Right lobe of liver (tissue), 6 donors: ENCODE measurements around the gene SEMA5B. TPM values are rescaled to one million over a fixed set of nuclear protein-coding genes. Genes with fewer than 3 reads are reported as not detected.

ENCODE experiments used
- ATAC-seq, 4 donors: fragments of 200-7000 bp; cut with Tn5 transposase; one replicate each; pipeline ENCODE4 v1.9.1; 2020; ENCODE audit warnings: mild to moderate bottlenecking in 4 of 4, moderate library complexity in 4 of 4
- DNase-seq, 3 donors: peaks; one replicate each; pipeline ENCODE4 v3.0.0-alpha.2; 2020
- H3K27ac ChIP-seq, 3 donors: fragments of 200-600 bp; one replicate each; pipeline ENCODE4 v1.8.0; 2022
- H3K27me3 ChIP-seq, 2 donors: fragments of 200-600 bp; one replicate each; pipeline ENCODE4 v1.8.0; 2022
- H3K36me3 ChIP-seq, 4 donors: fragments of 200-600 bp; sonication (generic) in 1 of 4; one replicate each; pipeline versions ENCODE4 v1.5.1 to v1.8.0; 2017 to 2022; ENCODE audit warnings: control low read depth in 1 of 4
- H3K4me1 ChIP-seq, 4 donors: fragments of 200-600 bp; sonication (generic) in 1 of 4; one replicate each; pipeline versions ENCODE4 v1.5.1 to v1.8.0; 2017 to 2022; ENCODE audit warnings: control low read depth in 1 of 4
- H3K4me3 ChIP-seq, 3 donors: fragments of 200-600 bp; one replicate each; pipeline ENCODE4 v1.8.0; 2022
- H3K9me3 ChIP-seq, 4 donors: fragments of 200-600 bp; sonication (generic) in 1 of 4; one replicate each; pipeline versions ENCODE4 v1.5.1 to v1.8.0; 2017 to 2022; ENCODE audit warnings: control low read depth in 1 of 4
- CTCF ChIP-seq, 4 donors: fragments of 200-600 bp in 3 of 4; fragments of 450-650 bp in 1 of 4; IDR thresholded peaks; one replicate each; pipeline versions ENCODE4 v1.5.1 to v1.8.0; 2016 to 2022; ENCODE audit warnings: antibody characterized with exemption in 4 of 4, mild to moderate bottlenecking in 2 of 4
- POLR2A ChIP-seq: fragments of 450-650 bp; IDR thresholded peaks from one replicate; pipeline ENCODE4 v1.6.1; 2017; ENCODE audit warnings: antibody characterized with exemption, mild to moderate bottlenecking
- WGBS: methylation state at CpG from one replicate; pipeline ENCODE4 v1.1.6; 2018; ENCODE audit warnings: low coverage, low lambda C conversion rate; ENCODE audit not compliant: insufficient coverage; ENCODE audit errors: missing lambda C conversion rate; 5-methylcytosine and 5-hydroxymethylcytosine counted together
- intact Hi-C, 2 donors: fragments of 100-400 bp; cut with DNase I; formaldehyde crosslinking; loops; one replicate each; pipeline versions ENCODE4 v1.11.2 to v1.14.1; 2022
- total RNA-seq, 6 experiments: library from RNA; depleted of rRNA in 2 of 6; stranded (reverse); fragments of >200 nt in 2 of 6; fragmentation: NEBNext Ultra II Directional in 3 of 6; extraction: Animal tissue kit (Norgen Biotek cat#: 25700) in 3 of 6; gene quantifications; one replicate each; pipeline versions ENCODE4 v1.1.0 to v1.2.4, GENCODE V29; 2016 to 2023
- donor health status: DM: no; HTN: yes; CAD: no.
- donor health status: DM: no; HTN: no; CAD: no.
- donor health status: DM: no; HTN: no; CAD: no.
- donor health status: DM: no; HTN: yes; CAD: no.
- donor health status: DM: no; HTN: yes; CAD: no.

SEMA5B gene
- total RNA-seq, 6 experiments from 2014 or later: 0.12 to 0.65 (median 0.25) TPM

GRCh38 chr3:122989856-122990575 lies 37.5 kb downstream of the SEMA5B start:
- intact Hi-C loops: no loop called here
- Histone ChIP-seq H3K4me1 (peaks cover 0 to 10% (median 2%) of the 10 kb centered on the region in 4 donors), H3K36me3 (no peaks in the 10 kb centered on the region), H3K9me3 (no peaks in the 10 kb centered on the region), H3K27me3 (no peaks in the 10 kb centered on the region), H3K27ac (no peak overlapping the region), H3K4me3 (no peak overlapping the region)
- 77% methylated on average over 4 of the region's 4 CpGs for WGBS
- ATAC-seq (no peak), DNase-seq (no peak)
- TF ChIP-seq POLR2A: no peak
- no peak for TF ChIP-seq CTCF (IDR thresholded peaks at IDR 0.05)

- no peak for TF ChIP-seq POLR2A
- TF ChIP-seq CTCF (IDR thresholded peaks at IDR 0.05): no peak
- no peaks in the 10 kb centered on the region for H3K27me3 ChIP-seq
These were observed 39.1 kb downstream of the SEMA5B start for GRCh38 chr3:122988508-122988907.

GRCh38 chr3:122987736-122988319 lies 39.7 kb downstream of the SEMA5B start:
- ATAC-seq (no peak), DNase-seq (no peak)
- no peak for TF ChIP-seq CTCF (IDR thresholded peaks at IDR 0.05)
- no peak for TF ChIP-seq POLR2A
- intact Hi-C loops: no loop called here
- H3K9me3 ChIP-seq: no peaks in the 10 kb centered on the region
- 75% methylated on average over 1 of the region's 3 CpGs for WGBS
- H3K4me1 ChIP-seq: peaks cover 0 to 15% (median 4%) of the 10 kb centered on the region in 4 donors
- H3K4me3 ChIP-seq: no peak overlapping the region
- H3K27ac ChIP-seq: no peak overlapping the region
- no peaks in the 10 kb centered on the region for H3K27me3 ChIP-seq
- H3K36me3 ChIP-seq: no peaks in the 10 kb centered on the region

More at GRCh38 chr3:122988508-122988907, 39.1 kb downstream of the SEMA5B start:
- intact Hi-C loops: no loop called here
- H3K36me3 ChIP-seq: no peaks in the 10 kb centered on the region
- DNase-seq: no peak
- no peak for ATAC-seq
- no peaks in the 10 kb centered on the region for H3K9me3 ChIP-seq
- peaks cover 0 to 15% (median 4%) of the 10 kb centered on the region in 4 donors for H3K4me1 ChIP-seq
- H3K4me3 ChIP-seq: no peak overlapping the region
- no peak overlapping the region for H3K27ac ChIP-seq
- no CpG with 5 or more reads among the region's 5 CpGs for WGBS

GRCh38 chr3:122987231-122987630 lies 40.3 kb downstream of the SEMA5B start:
- Histone ChIP-seq H3K9me3 (no peaks in the 10 kb centered on the region), H3K4me3 (no peak overlapping the region), H3K36me3 (no peaks in the 10 kb centered on the region), H3K27me3 (no peaks in the 10 kb centered on the region), H3K4me1 (peaks cover 0 to 15% (median 4%) of the 10 kb centered on the region in 4 donors), H3K27ac (no peak overlapping the region)
- intact Hi-C loops: no loop called here
- no peak for TF ChIP-seq CTCF (IDR thresholded peaks at IDR 0.05)
- no peak for TF ChIP-seq POLR2A
- DNase-seq: no peak
- no peak for ATAC-seq
- 92% methylated on average over 2 of the region's 2 CpGs for WGBS
